Sigmoid colon (tissue), 4 donors: ENCODE measurements around the gene RPA1.

ENCODE experiments used
- EP300 ChIP-seq, 4 donors: sonication (generic); formaldehyde crosslinking; IDR thresholded peaks; one replicate each; pipeline ENCODE4 v1.6.1; 2017; ENCODE audit warnings: antibody characterized with exemption in 4 of 4
- POLR2A ChIP-seq, 2 donors: fragments of 450-650 bp; IDR thresholded peaks; one replicate each; pipeline ENCODE4 v1.6.1; 2016; ENCODE audit warnings: antibody characterized with exemption in 2 of 2, mild to moderate bottlenecking in 2 of 2, moderate library complexity in 2 of 2
- POLR2AphosphoS5 ChIP-seq, 4 donors: sonication (generic); formaldehyde crosslinking; IDR thresholded peaks; one replicate each; pipeline ENCODE4 v1.6.1; 2017; ENCODE audit warnings: antibody characterized with exemption in 4 of 4
- TF ChIP-seq, protein P1 (sequence below), 4 experiments: fragments of 450-650 bp in 3 of 4; fragments of 200-600 bp in 1 of 4; IDR thresholded peaks; one replicate each; pipeline ENCODE4 v1.5.1; 2016 to 2019; ENCODE audit warnings: antibody characterized with exemption in 4 of 4, mild to moderate bottlenecking in 3 of 4, moderate library complexity in 2 of 4

- TF ChIP-seq, protein P1, sequence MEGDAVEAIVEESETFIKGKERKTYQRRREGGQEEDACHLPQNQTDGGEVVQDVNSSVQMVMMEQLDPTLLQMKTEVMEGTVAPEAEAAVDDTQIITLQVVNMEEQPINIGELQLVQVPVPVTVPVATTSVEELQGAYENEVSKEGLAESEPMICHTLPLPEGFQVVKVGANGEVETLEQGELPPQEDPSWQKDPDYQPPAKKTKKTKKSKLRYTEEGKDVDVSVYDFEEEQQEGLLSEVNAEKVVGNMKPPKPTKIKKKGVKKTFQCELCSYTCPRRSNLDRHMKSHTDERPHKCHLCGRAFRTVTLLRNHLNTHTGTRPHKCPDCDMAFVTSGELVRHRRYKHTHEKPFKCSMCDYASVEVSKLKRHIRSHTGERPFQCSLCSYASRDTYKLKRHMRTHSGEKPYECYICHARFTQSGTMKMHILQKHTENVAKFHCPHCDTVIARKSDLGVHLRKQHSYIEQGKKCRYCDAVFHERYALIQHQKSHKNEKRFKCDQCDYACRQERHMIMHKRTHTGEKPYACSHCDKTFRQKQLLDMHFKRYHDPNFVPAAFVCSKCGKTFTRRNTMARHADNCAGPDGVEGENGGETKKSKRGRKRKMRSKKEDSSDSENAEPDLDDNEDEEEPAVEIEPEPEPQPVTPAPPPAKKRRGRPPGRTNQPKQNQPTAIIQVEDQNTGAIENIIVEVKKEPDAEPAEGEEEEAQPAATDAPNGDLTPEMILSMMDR (IDR thresholded peaks at IDR 0.05) = no peak
- no peak for TF ChIP-seq POLR2A (IDR thresholded peaks at IDR 0.05)
- no peak for TF ChIP-seq EP300 (IDR thresholded peaks at IDR 0.05)
- TF ChIP-seq POLR2AphosphoS5 (IDR thresholded peaks at IDR 0.05) = no peak
These were observed 9.7 kb downstream of the RPA1 start for GRCh38 chr17:1839516-1839915.
